Stimulated activated CD4-positive, alpha-beta T cell treated with anti-CD3 and anti-CD28 coated beads, Interleukin-1b, Interleukin-23, amount 100 ng/mL, for 48 hours (primary cell): Measurements from ENCODE around the gene MUC5B.

Experiments
- DNase-seq: peaks from one replicate; pipeline ENCODE4 v3.0.0-alpha.2; 2020

The MUC5B gene

DNA sequence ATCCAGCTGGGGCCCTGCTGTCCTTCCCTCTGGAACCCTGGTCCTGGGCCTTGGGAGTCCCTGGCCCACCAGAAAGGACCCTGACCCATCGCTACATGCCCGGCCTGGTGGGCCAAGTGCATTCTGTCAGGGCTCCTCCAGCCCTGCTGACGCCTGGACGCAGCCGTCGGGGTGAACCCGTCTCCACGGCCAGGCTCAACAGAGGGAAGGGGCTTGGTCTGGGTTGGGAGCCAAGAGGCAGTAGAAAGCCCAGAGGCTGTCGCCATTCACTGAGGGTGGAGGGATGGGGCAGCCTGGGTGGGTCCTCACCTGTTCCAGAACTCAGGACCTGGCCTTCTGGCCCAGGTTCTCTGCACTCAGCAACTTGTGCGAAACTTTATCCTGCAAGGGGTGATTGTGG lies 47.6 kb downstream of the MUC5B start:
- no peak for DNase-seq

DNA sequence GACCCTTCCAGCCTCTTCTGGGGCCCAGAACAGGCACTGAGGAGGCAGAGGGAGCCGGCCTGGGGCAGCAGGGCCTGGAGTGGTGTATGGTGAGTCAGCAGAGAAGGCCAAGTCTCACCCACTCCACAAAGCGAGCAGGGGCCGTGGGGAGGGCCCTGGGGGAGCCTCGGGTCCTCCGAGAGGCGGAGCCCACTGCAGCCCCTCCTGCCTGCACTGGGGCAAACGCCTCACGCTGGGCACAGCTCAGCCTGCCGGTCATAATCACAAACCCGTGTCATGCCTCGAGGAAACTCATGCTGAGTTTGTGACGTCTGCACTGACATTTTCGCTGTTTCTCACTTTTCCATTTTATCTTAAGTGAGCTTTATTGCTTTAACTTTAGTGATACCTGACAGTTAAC lies 48.1 kb downstream of the MUC5B start:
- DNase-seq: no peak

DNA sequence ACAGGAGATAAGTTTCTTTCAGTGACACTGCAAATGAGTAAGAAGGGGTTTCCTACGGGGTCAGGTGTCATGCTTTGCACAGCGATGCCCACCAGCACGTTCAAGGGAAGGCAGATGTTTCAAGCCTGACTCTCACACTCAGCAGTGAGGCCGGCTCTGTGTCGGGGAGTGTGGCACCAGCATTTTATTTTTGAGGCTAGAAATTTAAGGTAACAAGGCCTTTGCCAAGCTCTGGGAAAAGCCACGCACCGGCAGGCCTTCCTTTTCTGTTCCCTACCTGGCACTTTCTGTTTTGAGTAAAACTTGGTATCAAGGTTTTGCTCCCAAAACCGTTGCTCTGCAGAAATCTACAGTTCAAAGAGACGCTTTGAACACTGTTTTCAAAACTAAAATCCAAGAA lies 48.5 kb downstream of the MUC5B start:
- no peak for DNase-seq

DNA sequence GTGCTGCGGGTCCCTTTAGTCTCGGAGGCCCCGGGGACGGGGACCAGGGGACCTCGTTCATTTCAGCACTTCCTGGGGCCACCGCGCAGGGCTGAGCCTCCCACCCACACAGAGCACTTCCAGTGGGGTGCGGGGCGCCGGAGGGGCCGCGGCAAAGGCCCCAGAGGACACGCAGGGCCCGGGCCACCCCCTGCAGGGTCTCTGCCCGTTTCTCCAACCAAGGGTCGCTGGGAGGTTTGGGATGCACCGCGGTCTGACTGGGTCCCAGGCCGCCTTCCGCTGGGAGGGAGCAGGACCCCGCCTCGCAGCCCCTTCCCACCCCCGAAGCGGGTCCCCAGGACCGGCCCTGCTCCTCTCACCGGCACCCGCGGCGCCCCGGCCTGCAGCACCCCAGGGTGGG lies 49.1 kb downstream of the MUC5B start:
- no peak for DNase-seq

DNA sequence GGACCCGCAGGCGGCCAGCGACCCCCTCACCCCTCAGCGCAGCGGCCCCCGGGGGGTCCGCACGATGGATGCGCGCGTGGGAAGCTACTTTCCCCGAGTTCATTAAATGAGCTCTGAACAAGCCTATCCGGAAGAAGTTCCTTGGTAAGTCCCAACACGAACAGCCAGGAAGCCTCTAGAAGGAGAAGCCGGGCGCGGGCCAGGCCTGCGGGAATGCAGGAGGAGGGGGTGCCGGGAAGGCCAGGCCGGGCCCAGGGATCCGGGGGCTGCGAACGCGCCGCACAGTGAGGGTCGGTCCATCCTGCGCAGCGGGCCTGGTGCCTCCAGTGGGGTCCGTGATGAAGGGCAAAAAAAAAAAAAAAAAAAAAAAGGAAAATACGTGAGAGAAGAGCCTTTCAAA lies 49.7 kb downstream of the MUC5B start:
- DNase-seq: no peak

DNA sequence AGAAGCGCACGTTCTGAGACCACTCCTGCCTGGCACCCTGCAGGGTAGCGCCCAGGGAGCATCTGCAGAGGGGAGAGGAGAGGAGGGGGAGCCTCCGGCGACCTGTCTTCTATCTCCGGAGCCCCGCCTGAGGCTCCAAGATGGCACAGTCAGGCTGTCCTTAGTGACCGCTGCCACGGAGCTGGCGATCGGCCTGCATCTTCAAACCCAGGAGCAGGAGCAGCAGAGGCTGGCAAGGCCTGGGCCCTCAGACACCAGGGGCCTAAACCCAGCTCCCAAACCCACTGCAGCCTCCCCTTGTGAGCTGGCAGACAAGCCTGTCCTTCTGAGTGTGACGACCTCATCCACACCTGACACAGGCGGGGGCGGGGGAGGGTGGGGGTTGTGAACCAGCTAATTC lies 51.6 kb downstream of the MUC5B start:
- no peak for DNase-seq

DNA sequence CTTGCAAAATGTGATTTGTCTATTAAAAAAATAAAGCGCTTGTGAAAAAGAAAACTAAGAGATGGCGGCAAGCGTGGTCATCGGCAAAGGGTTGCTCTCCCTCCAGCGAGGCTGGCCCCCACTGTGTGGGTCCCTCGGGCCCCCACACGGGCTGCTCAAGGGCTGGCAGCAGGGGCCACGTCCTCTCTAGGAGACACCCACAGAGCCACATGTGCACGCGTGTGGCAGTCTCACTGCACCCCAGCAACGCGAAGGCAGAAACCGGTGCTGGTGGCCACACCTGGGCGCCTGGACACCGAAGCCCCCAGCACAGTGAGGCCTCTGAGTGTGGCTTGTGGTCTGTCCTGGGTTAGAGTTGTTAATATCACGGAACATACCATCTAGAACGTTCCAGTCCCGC lies 52.2 kb downstream of the MUC5B start:
- no peak for DNase-seq

DNA sequence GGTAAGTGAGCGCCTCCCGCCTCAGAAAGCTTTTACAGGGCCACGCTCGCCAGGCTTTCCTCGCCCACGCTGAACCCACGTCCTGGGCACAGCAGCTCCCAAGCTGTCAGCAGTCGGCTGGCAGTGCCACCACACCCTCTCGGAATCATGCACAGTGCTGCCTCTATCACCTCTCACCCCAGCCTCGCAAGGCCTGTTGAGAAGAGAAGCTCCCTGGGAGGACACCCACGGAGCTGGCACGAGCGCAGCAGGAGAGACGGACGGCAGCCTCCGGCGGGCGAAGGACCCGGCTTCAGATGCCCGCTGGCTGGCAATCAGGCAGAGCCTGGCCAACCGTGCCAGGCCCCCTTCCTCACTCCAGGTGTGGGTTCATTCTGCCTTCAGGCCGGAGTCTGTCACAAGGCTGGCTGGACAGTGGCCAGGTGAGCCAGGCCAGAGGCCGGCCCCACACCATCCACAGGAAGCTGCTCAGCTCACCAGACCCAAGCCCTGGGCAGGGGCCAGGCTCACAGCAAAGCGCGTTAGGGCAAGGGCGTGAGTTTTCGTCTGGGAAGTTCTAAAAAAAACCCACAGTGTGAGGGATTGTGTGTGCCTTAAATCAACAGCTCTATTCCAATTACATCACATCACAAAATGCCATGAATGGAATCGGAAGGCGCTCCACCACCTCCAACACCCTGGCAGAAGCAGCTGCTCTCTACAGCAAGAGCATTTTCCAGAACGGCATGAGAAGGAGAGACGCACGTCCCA lies 53.4 kb downstream of the MUC5B start:
- DNase-seq: no peak

DNA sequence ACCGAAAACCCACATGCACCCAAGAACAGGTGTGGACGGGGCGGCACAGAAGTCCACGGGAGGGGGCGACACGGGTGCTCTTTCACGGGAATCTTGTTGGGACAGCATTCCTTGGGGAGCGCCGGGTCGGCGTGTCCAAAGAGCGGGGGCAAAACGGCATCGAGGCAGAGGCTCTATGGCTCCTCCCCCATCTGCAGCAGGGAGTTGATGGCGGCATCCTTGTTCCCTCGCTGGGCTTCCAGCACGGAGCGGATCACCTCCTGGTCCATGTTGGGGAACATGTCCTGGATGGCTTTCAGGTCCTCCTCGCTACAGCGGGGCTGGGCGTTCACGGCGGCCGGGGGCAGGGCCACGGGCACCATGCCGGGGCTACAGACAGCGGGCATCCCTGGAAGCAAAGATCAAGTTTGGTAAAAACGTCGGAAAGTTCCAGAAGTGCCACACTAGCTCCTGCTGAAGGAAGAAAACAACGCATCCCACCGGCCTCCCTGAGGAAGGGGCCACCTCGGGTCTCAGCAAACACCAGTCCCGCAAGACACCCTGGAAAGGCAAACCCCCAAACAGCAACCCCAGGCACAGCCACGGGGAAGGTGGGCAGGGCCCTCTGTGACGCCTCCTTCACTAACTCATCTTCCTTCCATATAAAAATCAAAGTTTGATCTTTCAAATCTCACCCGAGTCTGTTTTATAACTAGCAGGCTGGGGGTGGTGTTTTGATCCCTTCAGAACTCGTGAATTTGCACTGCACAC lies 54.2 kb downstream of the MUC5B start:
- no peak for DNase-seq

DNA sequence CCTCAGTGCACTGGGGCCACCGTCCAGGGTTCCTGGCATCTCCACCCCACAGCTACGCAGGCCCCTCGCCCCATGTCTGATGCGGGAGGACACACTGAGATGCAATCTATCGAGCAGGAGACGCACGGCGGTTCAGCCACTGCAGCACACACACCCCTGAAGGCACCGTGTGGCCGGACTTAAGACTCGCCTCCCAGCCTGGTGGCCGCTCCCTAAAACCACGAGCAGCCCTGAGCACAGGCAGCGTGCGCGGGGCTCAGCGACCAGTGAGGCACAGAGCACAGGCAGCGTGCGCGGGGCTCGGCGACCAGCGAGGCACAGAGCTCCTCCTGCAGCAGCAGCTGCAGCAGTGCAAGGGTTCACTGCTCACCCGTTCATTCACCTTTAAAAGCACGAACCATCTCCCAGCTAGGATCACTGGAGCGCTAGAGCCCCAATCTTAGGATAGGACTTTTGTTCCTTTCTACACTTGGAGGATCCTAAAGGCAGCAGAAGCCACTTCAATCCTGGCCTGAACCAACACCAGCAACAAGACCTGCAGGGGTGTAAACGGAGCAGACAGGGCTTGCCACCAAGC lies 55.2 kb downstream of the MUC5B start:
- DNase-seq: no peak

DNA sequence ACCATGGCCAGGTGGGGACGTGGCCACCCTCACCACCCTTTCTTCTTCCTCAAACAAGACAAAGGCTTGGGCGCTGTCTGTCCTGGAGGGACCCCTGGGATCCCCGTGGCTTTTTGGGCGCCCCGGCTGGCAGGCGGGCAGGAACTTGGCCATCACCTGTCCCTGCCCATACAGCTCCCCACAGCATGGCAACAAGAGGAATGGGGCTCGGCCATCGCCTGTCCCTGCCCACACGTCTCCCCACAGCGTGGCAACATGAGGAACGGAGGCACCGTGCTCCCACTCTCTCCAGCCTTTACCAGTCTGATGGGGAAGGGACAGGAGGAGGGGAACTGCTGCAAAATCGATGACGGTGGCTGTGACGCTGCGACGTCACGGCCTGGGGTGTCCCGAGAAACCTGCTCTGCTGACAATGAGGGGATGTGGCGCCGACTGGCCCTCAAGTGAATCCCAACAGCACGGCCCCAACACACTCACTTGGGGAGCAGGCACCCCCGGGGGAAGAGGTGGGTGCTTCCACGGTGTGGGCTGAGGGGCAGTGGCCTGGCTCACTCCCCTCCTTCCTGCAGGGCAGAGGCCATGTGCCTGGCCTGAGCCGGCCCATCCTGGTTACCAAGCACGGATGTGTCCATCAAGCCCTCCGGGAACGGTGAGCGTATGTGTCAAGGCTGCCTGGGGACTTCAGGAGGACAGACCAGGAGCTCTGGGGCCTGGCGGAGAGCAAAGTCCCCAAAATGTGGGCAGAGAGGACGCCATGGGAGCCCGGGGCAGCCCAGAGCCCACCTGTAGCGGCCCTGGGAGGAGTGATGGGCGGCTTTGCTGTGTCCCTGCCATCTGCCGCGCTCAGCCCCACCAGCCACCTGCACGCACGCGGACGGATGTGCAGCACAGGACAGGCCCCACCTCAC lies 56.2 kb downstream of the MUC5B start:
- no peak for DNase-seq

DNA sequence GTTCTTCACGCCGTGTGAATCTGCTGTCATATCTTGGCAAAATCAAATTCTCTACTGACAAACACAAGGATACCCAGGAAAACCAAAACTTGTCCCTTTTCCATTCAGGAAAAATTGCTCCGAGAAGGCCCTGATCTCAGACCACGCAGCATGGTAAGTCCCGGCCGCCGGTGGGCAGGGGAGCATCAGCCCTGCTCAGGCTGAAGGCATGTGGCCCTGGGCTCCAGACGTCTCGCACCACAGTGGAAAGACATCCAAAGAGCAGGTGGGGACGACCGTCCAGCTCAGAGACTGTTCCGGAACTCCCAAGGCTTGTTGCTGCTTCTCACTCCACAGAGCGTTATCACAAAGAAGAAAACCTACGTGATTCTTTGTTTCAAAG lies 56.8 kb downstream of the MUC5B start:
- no peak for DNase-seq

DNA sequence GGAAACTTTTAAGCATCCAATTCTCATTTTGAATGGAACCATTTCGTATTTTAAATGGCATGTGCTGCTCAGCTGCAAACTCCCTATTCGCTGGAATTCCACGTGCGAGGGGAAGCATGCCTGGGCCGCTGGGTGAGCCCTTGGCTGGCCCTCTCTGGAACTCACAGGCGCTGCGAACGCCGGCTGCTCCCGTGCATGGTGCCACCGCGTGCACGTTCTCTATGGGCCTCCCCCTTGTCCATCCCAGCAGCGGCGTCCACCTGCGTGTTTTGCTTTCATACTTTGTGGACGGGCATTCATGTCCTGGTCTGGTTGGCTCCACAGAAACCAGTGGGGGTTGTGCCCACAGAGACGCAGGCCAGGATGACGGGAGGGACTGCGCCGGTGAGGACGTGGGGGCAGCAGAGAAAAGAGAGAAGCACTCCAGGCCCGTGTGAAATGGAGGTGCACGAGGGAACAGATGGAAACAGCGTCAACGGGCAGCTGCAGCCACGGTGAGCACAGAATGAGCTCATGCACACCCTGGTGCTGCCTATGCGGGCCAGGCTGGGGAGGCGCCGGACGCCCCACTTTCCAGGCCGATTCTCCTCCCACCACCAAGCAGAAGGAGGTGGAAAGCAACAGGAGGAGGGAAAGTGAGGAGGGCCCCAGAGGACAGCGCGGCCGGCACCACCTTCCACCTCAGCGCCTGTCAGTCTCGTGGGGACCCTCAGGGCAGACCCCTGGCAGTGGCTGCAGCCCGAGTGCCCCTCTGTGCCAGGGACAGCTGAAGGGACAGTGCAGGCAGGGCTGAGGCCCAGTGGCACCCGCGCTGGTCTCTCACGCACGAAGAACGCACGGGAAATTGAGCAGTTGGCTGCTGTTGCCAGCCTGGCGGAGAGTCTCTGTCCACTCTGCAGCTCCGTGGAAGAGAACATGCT lies 57.5 kb downstream of the MUC5B start:
- no peak for DNase-seq

DNA sequence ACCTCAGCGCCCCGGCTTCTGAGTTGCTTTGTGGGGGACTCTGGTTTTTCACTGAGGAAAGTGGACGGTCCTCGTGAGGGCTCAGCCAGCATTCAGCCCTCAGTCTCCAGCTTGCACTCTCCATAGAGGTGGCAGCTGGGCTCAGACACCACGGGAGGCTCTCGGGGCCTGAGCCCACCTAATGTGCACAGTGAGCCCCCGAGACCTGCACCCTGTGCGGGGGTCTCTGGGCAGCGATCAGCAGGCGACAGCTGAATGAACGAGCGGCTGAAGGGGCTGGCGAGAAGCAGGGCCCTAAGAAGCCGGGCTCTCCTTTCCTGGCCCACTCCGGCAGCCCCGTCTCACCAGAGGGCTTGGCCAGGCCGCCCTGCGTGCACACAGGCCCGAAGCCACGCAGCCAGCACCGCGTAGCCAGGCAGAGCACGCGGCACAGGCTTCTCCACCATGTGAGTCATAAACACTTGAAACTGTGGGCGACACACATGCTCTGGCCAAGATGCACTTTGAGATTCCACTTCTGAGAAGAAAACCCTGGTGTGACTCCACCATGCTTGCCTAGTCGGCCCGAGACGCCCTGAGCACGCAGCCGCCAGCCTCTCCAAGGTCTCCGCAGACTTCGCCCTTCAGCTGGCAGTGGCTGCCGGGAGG lies 58.6 kb downstream of the MUC5B start:
- no peak for DNase-seq

DNA sequence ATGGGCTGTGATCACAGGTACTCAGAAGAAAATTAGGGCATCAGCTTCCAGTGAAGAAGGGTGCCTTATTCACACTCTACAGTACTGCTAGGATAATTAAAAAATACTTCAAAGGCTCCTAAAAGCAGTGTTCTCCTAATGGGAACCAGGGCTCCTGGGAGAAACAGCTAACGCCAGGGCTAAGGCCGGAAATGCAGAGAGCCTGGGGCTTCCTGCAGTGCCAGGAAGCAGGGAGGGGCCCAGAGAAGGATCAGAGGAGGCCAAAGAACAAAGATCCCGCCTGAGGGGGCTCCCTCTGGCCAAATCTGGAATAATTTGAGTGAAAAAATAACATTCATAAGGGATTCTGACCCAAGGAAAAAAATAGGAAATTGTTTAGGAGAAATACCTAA lies 59.1 kb downstream of the MUC5B start:
- DNase-seq: no peak

DNA sequence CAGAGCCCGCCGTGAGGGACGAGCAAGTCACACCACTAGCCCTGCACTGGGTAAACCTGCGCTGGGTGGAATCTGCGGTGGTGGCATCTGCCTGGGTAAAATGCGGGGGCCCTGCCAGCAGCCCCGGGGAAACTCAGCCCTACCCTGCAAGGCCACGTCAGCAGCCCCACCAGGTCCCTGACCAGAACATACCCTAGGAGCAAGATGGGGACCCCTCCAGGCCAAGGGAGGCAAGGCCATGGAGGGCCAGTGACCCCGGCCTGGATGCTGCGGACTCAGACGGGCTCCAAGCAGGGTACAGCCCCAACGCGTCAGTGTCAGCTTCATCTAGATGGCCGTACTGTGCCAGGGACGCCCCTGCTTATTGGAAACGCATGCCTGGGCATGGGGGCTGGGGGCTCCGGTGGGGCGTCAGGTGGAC lies 60.2 kb downstream of the MUC5B start:
- DNase-seq: no peak

DNA sequence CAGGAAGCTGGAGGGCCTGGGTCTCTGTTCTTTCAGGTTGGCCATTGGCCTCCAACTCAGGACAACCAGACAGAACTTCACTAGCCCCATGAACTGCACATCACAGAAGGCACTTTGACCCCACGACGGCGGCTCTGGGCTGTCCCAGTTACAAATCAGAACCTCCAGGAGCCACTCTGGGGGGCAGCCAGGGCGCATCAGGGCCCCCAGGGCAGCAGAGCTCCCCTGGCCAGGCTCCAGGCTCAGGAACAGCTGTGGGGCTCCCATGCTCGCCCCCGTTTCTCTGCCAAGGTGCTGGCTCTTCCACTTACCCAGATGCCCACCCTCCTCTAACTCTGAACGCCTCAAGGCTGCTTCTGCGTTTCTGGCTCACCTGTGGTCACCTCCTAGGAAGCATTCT lies 61.0 kb downstream of the MUC5B start:
- no peak for DNase-seq

DNA sequence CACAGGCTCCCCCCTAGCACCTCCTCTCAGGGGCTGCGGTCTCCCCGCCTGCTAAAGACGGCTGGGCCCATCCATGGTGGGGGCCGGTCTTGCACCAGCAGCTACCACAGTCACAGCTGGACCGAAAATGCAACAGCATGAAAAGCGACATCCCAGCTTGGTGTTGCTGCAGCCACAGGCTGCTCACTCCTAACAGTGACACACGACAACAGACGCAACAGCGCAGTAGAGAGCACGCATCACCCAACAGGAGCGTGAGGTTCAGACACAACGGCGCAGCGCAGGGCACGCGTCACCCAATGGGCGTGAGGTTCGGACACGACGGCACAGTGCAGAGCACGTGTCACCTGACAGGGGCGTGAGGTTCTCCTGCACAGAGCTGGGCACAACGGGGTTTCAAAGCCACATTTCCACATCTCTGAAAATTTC lies 62.5 kb downstream of the MUC5B start:
- no peak for DNase-seq

DNA sequence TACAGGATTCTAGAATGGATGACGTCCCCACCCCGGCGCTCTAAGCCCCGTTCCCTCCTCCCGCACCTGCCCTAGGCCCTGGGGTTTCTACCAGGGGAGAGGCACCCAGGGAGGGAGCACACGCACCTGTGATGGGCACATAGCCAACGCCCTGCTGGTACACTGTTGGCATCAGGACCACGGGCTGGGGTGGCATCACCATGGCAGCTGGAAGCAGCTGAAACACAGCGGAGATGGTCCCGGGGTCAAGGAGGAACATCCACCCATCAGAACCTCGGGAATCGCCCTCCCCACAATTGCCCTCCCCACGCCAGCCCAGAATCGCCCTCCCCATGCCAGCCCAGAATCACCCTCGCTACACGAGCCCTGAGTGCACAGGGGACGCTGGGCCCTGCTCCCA lies 63.0 kb downstream of the MUC5B start:
- DNase-seq: no peak

DNA sequence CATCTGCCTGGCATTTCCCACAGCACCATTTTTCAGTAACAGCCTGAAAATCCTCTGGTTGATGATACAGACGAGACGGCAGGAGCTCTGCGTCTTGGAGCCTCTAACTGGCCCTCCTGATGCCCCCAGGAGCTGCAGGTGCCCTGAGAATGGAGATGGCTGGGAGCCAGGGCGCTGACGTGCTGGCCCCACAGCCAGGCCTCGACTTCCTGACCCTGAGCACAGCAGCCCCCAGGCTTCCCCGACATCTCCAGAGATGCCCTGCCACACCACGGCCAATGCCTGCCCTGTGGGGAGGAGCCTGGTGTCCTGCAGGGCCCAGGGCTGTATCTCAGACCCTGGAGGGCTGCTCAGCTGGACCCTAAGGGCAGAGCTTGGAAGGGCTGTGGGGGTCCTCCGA lies 65.1 kb downstream of the MUC5B start:
- DNase-seq: no peak

DNA sequence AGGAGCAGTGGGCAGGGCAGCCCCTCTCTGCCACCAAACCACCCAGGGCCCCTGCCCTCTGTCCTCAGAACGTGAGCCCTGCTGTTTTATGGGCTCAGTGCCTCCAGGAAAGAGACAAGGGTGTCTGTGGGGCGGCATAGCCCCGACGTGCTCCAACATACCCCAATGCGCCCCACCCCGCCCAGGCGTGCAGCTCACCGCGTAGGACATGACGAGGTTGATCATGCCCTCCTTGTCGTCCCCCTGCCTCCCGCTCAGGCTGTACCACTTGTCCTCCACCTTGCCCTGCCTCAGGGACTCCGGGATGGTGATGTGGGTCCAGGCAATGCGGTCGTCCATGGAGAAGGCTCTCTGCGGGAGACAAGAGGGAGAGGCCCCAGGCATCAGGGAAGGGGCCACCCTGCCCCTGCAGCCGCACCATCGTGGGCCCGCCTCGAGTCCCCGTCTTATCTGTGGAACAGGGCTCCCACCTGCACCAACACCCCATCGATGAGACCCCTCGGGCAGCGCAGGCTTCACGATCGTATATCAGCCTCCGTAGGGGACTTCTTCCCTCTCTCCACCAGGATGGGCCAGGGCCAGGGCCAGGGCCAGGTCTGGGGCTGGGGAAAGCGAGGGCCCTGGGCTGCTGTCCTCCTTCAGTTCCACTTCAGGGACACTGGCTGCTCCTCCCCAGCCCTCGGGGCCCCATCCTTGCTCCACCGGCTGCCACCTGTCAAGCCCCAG lies 65.7 kb downstream of the MUC5B start:
- DNase-seq: no peak
